Lower leg skin (tissue), 3 donors: ENCODE data around the gene NCAM1.

Experiments
- CTCF ChIP-seq, 3 donors: fragments of 450-650 bp; IDR thresholded peaks; one replicate each; pipeline ENCODE4 v1.5.1; 2016; ENCODE audit warnings: antibody characterized with exemption in 3 of 3, mild to moderate bottlenecking in 3 of 3, moderate library complexity in 2 of 3
- POLR2A ChIP-seq, 2 donors: fragments of 450-650 bp; IDR thresholded peaks; one replicate each; pipeline ENCODE4 v1.6.1; 2016 to 2017; ENCODE audit warnings: antibody characterized with exemption in 2 of 2, mild to moderate bottlenecking in 1 of 2, moderate library complexity in 1 of 2

GRCh38 chr11:113247966-113248365, 286.7 kb downstream of the NCAM1 start:
- TF ChIP-seq POLR2A (IDR thresholded peaks at IDR 0.05) (no peak), CTCF (IDR thresholded peaks at IDR 0.05) (no peak)
